Measurements from ENCODE around the gene LIX1L.

LIX1L gene

GRCh38 chr1:145901312-145902021 lies 56.4 kb downstream of the LIX1L start:
- no peaks in the 10 kb centered on the region for H3K36me3 ChIP-seq (ENCODE audit: control insufficient read depth, insufficient read depth, low read length, severe bottlenecking)
- no peaks in the 10 kb centered on the region for H3K27me3 ChIP-seq (replicated peaks; ENCODE audit: control insufficient read depth, insufficient read depth, low read length)
- H3K9me3 ChIP-seq (ENCODE audit: control insufficient read depth, low read length): no peaks in the 10 kb centered on the region
- H3K4me3 ChIP-seq (ENCODE audit: low read length): no peak overlapping the region
- no peak overlapping the region for H3K9ac ChIP-seq (ENCODE audit: low read length)
- DNase-seq (ENCODE audit: low read depth): no peak
- no peaks in the 10 kb centered on the region for H3K4me1 ChIP-seq (ENCODE audit: control insufficient read depth, insufficient read depth, low read length)

GRCh38 chr1:145898756-145899155 lies 59.1 kb downstream of the LIX1L start:
- H3K4me3 ChIP-seq (ENCODE audit: low read length): no peak overlapping the region
- DNase-seq (ENCODE audit: low read depth): no peak
- no peaks in the 10 kb centered on the region for H3K27me3 ChIP-seq (replicated peaks; ENCODE audit: control insufficient read depth, insufficient read depth, low read length)
- H3K9ac ChIP-seq (ENCODE audit: low read length): no peak overlapping the region
- H3K4me1 ChIP-seq (ENCODE audit: control insufficient read depth, insufficient read depth, low read length): no peaks in the 10 kb centered on the region
- H3K36me3 ChIP-seq (ENCODE audit: control insufficient read depth, insufficient read depth, low read length, severe bottlenecking): no peaks in the 10 kb centered on the region
- H3K9me3 ChIP-seq (ENCODE audit: control insufficient read depth, low read length): no peaks in the 10 kb centered on the region

- Histone ChIP-seq H3K9me3 (ENCODE audit: control insufficient read depth, low read length) (no peaks in the 10 kb centered on the region), H3K27me3 (replicated peaks; ENCODE audit: control insufficient read depth, insufficient read depth, low read length) (no peaks in the 10 kb centered on the region), H3K36me3 (ENCODE audit: control insufficient read depth, insufficient read depth, low read length, severe bottlenecking) (no peaks in the 10 kb centered on the region), H3K4me3 (ENCODE audit: low read length) (no peak overlapping the region), H3K9ac (ENCODE audit: low read length) (no peak overlapping the region), H3K4me1 (ENCODE audit: control insufficient read depth, insufficient read depth, low read length) (peaks cover 1% of the 10 kb centered on the region)
- DNase-seq (ENCODE audit: low read depth): no peak
These were observed 59.8 kb downstream of the LIX1L start for GRCh38 chr1:145897969-145898368.

- Histone ChIP-seq H3K9me3 (ENCODE audit: control insufficient read depth, low read length) (no peaks in the 10 kb centered on the region), H3K9ac (ENCODE audit: low read length) (no peak overlapping the region), H3K4me1 (ENCODE audit: control insufficient read depth, insufficient read depth, low read length) (peaks cover 25% of the 10 kb centered on the region), H3K36me3 (ENCODE audit: control insufficient read depth, insufficient read depth, low read length, severe bottlenecking) (no peaks in the 10 kb centered on the region), H3K27me3 (replicated peaks; ENCODE audit: control insufficient read depth, insufficient read depth, low read length) (no peaks in the 10 kb centered on the region), H3K4me3 (ENCODE audit: low read length) (no peak overlapping the region)
- no peak for DNase-seq (ENCODE audit: low read depth)
These were observed 62.3 kb downstream of the LIX1L start for GRCh38 chr1:145895471-145895870.

- no peak for DNase-seq (ENCODE audit: low read depth)
- H3K9ac ChIP-seq (ENCODE audit: low read length): no peak overlapping the region
- no peak overlapping the region for H3K4me3 ChIP-seq (ENCODE audit: low read length)
- no peaks in the 10 kb centered on the region for H3K9me3 ChIP-seq (ENCODE audit: control insufficient read depth, low read length)
- H3K27me3 ChIP-seq (replicated peaks; ENCODE audit: control insufficient read depth, insufficient read depth, low read length): no peaks in the 10 kb centered on the region
- H3K36me3 ChIP-seq (ENCODE audit: control insufficient read depth, insufficient read depth, low read length, severe bottlenecking): no peaks in the 10 kb centered on the region
- peaks cover 35% of the 10 kb centered on the region for H3K4me1 ChIP-seq (ENCODE audit: control insufficient read depth, insufficient read depth, low read length)
These were observed 64.3 kb downstream of the LIX1L start for GRCh38 chr1:145893306-145894055.

GRCh38 chr1:145892486-145893087 lies 65.2 kb downstream of the LIX1L start:
- H3K27me3 ChIP-seq (replicated peaks; ENCODE audit: control insufficient read depth, insufficient read depth, low read length): no peaks in the 10 kb centered on the region
- peak; percentile 59 for DNase-seq (ENCODE audit: low read depth)
- peaks cover 35% of the 10 kb centered on the region for H3K4me1 ChIP-seq (ENCODE audit: control insufficient read depth, insufficient read depth, low read length)
- H3K9me3 ChIP-seq (ENCODE audit: control insufficient read depth, low read length): no peaks in the 10 kb centered on the region
- H3K36me3 ChIP-seq (ENCODE audit: control insufficient read depth, insufficient read depth, low read length, severe bottlenecking): no peaks in the 10 kb centered on the region
- peak overlapping the region; percentile 59 for H3K4me3 ChIP-seq (ENCODE audit: low read length)
- H3K9ac ChIP-seq (ENCODE audit: low read length): peak overlapping the region; percentile 79

- Histone ChIP-seq H3K4me1 (ENCODE audit: control insufficient read depth, insufficient read depth, low read length) (peaks cover 35% of the 10 kb centered on the region), H3K36me3 (ENCODE audit: control insufficient read depth, insufficient read depth, low read length, severe bottlenecking) (no peaks in the 10 kb centered on the region), H3K9ac (ENCODE audit: low read length) (peak overlapping the region; percentile 79), H3K27me3 (replicated peaks; ENCODE audit: control insufficient read depth, insufficient read depth, low read length) (no peaks in the 10 kb centered on the region), H3K9me3 (ENCODE audit: control insufficient read depth, low read length) (no peaks in the 10 kb centered on the region), H3K4me3 (ENCODE audit: low read length) (peak overlapping the region; percentile 59)
- DNase-seq (ENCODE audit: low read depth): peak; percentile 98
These were observed 66.0 kb downstream of the LIX1L start for GRCh38 chr1:145891587-145892485.

- Histone ChIP-seq H3K4me3 (ENCODE audit: low read length) (peak overlapping the region; percentile 59), H3K27me3 (replicated peaks; ENCODE audit: control insufficient read depth, insufficient read depth, low read length) (no peaks in the 10 kb centered on the region), H3K9ac (ENCODE audit: low read length) (peak overlapping the region; percentile 79), H3K36me3 (ENCODE audit: control insufficient read depth, insufficient read depth, low read length, severe bottlenecking) (no peaks in the 10 kb centered on the region), H3K9me3 (ENCODE audit: control insufficient read depth, low read length) (no peaks in the 10 kb centered on the region), H3K4me1 (ENCODE audit: control insufficient read depth, insufficient read depth, low read length) (peaks cover 35% of the 10 kb centered on the region)
- peak; percentile 34 for DNase-seq (ENCODE audit: low read depth)
These were observed 66.7 kb downstream of the LIX1L start for GRCh38 chr1:145891143-145891542.

GRCh38 chr1:145889722-145890121 lies 68.1 kb downstream of the LIX1L start:
- H3K9me3 ChIP-seq (ENCODE audit: control insufficient read depth, low read length): no peaks in the 10 kb centered on the region
- DNase-seq (ENCODE audit: low read depth): no peak
- H3K27me3 ChIP-seq (replicated peaks; ENCODE audit: control insufficient read depth, insufficient read depth, low read length): no peaks in the 10 kb centered on the region
- no peak overlapping the region for H3K9ac ChIP-seq (ENCODE audit: low read length)
- H3K36me3 ChIP-seq (ENCODE audit: control insufficient read depth, insufficient read depth, low read length, severe bottlenecking): no peaks in the 10 kb centered on the region
- H3K4me3 ChIP-seq (ENCODE audit: low read length): no peak overlapping the region
- peaks cover 43% of the 10 kb centered on the region for H3K4me1 ChIP-seq (ENCODE audit: control insufficient read depth, insufficient read depth, low read length)

GRCh38 chr1:145887631-145888030 lies 70.2 kb downstream of the LIX1L start:
- no peak for DNase-seq (ENCODE audit: low read depth)
- no peak overlapping the region for H3K4me3 ChIP-seq (ENCODE audit: low read length)
- H3K27me3 ChIP-seq (replicated peaks; ENCODE audit: control insufficient read depth, insufficient read depth, low read length): no peaks in the 10 kb centered on the region

GRCh38 chr1:145886816-145887215 lies 71.0 kb downstream of the LIX1L start:
- Histone ChIP-seq H3K27me3 (replicated peaks; ENCODE audit: control insufficient read depth, insufficient read depth, low read length) (no peaks in the 10 kb centered on the region), H3K36me3 (ENCODE audit: control insufficient read depth, insufficient read depth, low read length, severe bottlenecking) (no peaks in the 10 kb centered on the region), H3K4me3 (ENCODE audit: low read length) (no peak overlapping the region), H3K9me3 (ENCODE audit: control insufficient read depth, low read length) (no peaks in the 10 kb centered on the region), H3K9ac (ENCODE audit: low read length) (no peak overlapping the region), H3K4me1 (ENCODE audit: control insufficient read depth, insufficient read depth, low read length) (peaks cover 44% of the 10 kb centered on the region)
- DNase-seq (ENCODE audit: low read depth): no peak

More at GRCh38 chr1:145887631-145888030, 70.2 kb downstream of the LIX1L start:
- Histone ChIP-seq H3K36me3 (ENCODE audit: control insufficient read depth, insufficient read depth, low read length, severe bottlenecking) (no peaks in the 10 kb centered on the region), H3K9ac (ENCODE audit: low read length) (no peak overlapping the region), H3K4me1 (ENCODE audit: control insufficient read depth, insufficient read depth, low read length) (peaks cover 53% of the 10 kb centered on the region), H3K9me3 (ENCODE audit: control insufficient read depth, low read length) (no peaks in the 10 kb centered on the region)

Data from adipocyte (in vitro differentiated cells).